Stimulated activated naive CD4-positive, alpha-beta T cell (primary cell): Measurements from ENCODE around the gene C4orf33.
"Not testable (repeated sequence)": the region's sequence is repeated elsewhere in the genome, so short reads cannot be mapped to it uniquely, and the experiment has no call there.

Experiments
- DNase-seq, 6 experiments: peaks; one replicate each; lab custom pipeline; 2025; lab: John Stamatoyannopoulos, UW

C4orf33 gene, protein sequence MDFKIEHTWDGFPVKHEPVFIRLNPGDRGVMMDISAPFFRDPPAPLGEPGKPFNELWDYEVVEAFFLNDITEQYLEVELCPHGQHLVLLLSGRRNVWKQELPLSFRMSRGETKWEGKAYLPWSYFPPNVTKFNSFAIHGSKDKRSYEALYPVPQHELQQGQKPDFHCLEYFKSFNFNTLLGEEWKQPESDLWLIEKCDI

DNA sequence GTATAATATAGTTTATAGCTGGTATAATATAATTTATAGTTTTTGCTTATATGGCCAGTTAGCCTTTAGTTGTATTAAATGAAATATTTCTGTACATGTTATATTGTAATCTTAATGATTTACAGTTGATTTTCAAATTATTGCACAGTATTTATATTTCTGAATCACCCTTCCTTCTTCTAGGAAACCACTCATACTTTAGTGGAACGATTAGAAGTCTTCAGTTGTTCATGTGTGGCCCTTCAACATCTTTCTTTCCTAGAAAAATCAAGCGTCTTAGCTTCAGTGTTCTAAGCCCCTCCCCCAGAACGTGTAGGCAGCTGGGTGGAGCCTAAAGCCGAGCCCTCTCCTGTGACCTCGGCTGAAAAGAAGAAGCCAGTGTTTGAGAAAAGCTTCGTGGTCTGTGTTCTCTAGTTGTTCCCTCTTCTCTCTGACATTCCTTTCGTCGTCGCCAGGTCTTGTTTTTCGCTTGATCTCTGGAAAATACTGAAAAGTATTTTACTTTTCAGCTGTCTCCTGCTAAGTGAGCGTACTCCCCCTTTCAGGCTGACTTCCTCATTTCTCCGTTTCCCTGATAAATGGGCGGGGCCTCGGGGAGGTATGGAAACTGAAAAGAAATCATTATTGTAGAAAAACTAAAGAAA, at the start of gene C4orf33:
Gene C4orf33, plus strand, starts transcription at position 342 of the 644 bp plus-strand sequence. CDS start 6,459 bp downstream, outside the sequence.
- peak; percentile 37 to 74 (median 62) for DNase-seq

DNA sequence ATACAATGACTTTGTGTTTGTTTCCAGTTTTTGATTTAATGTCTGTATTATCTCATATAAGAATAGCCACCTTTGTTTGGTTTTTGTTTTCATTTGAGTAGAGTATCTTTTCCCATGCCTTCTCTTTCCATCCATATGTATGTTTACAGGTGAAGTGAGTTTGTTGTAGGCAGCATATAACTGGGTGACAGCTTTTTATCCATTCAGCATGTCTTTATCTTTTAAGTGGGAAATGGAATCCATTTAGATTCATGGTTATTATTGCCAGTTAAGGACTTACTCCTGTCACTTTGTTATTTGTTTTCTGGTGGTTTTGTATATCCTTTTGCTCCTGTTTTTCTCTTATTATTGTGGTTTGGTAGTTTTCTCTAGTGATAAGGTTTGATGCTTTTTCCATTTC, 36.9 kb upstream of the C4orf33 start:
- DNase-seq: no peak

DNA sequence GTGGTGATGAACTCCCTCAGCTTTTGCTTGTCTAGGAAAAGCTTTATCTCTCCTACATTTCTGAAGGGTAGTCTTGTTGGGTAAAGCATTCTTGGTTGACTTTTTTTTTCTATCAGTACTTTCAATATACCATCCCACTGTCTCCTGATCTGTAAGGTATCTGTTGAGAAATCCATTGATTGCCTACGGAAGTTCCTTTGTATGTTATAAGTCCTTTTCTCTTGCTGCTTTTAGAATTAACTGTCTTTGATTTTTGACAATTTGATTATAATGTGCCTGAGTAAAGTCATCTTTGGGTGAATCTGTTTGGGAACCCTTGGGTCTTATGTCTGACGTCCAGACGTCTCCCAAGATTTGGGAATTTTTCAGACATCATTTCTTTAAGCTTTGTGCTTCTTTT, 33.4 kb upstream of the C4orf33 start:
- no peak for DNase-seq

DNA sequence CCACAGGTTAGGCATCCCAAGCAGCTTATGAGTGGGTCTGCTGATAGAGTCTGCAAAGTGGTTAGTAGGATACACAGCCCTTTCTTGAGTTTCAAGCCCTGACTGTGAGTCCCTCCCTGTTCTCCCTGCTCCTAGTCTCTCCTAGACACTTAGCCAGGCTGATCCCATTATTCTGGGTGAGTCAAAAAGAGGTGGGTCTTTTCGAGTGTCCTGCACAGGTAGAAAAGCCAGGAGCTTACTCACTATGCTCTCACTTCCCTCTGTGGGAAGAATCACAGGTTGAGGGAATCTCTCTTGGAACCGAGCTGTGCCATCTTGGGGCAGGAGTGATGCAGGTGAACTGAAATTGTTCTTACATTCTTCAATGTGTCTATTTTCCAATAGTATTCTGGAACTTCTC, 32.3 kb upstream of the C4orf33 start:
- no peak for DNase-seq

DNA sequence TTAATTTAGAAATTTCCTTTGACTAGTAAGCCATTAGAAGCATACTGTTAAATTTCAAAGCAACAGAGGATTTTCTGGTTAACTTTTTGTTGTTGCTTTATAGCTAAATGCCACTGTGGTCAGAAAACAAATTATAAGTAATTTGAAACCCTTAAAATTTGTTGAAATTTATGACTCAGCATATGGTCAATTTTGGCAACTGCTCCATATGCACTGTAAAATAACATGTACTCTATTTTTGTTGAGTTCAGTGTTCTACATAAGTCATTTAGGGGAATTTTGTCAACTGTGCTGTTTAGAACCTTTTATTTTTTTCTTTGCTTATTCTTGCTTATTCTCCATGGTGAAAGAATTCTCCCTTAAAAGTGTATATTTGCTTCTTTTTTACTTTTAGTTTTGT, 31.2 kb upstream of the C4orf33 start:
- DNase-seq: no peak

DNA sequence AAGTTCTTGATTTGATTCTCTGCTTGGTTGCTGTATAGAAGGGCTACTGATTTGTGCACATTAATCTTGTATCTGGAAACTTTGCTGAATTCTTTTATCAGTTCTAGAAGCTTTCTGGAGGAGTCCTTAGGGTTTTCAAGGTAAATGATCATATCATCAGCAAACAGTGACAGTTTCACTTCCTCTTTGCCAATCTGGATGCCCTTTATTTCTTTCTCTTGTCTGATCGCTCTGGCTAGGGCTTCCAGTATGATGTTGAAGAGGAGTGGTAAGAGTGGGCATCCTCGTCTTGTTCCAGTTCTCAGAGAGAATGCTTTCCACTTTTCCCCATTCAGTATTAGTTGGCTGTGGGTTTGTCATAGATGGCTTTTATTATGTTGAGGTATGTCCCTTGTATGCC, 26.4 kb upstream of the C4orf33 start:
- DNase-seq: not testable (repeated sequence)

DNA sequence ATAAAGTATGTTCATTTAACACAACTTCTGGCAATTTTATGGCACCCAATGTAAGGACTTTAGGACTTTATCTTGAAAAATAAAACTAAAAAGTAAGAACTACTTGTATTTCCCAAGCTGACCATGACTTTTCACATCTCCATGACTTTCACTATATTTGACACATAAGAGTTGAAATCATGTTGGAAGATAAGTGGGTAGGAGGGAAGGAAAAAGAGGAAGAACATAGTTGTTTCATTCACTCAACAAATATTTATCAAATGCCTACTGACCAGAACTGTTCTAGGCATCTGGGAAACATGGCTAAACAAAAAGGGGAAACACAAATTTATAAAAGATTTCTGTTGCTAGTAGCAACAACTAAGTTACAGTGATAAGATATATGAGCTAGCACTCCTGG, 18.6 kb upstream of the C4orf33 start:
- DNase-seq: no peak

DNA sequence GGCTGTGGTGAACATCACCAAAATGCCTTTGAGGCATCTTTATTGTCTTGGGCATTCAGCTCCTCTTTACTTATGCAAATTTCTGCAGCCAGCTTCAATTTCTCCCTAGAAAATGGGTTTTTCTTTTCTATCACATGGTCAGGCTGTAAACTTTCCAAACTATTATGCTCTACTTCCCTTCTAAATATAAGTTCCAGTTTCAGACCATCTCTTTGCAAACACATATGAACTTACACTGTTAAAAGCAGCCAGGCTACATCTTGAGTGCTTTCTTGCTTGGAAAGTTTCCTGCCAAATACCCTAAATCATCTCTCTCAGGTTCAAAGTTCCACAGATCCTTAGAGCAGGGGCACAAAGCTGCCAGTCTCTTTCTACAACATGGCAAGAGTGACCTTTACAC, 15.8 kb upstream of the C4orf33 start:
- DNase-seq: no peak

DNA sequence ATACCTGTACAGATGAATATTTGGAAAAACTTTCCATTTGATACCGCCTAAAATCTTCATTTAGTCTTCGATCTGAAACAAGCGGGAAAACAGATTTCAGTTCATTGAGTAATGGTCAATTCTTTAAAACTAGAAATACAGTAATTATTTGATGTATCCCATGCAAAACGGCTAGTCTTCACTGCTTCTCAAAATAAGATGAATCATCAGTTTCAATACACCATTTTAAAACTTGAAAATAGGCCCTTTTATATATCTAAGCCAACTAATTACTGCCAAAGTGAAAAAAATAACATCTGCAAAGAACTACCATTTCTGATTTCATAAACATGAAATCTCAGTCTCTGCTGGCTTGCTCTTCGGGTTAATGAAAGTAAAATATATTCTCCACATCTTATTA, 13.7 kb upstream of the C4orf33 start:
- DNase-seq: no peak

DNA sequence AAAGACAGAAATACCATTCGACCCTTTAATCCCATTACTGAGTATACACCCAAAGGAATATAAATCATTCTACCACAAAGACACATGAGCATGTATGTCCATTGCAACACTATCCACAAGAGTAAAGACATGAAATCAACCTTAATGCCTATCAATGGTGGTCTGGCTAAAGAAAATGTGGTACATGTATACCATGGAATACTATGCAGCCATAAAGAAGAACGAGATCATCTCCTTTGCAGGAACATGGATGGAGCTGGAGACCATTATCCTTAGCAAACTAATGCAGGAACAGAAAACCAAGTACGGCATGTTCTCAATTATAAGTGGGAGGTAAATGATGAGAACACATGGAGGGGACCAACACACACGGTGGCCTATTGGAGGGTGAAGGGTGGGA, 10.5 kb upstream of the C4orf33 start:
- DNase-seq: no peak

DNA sequence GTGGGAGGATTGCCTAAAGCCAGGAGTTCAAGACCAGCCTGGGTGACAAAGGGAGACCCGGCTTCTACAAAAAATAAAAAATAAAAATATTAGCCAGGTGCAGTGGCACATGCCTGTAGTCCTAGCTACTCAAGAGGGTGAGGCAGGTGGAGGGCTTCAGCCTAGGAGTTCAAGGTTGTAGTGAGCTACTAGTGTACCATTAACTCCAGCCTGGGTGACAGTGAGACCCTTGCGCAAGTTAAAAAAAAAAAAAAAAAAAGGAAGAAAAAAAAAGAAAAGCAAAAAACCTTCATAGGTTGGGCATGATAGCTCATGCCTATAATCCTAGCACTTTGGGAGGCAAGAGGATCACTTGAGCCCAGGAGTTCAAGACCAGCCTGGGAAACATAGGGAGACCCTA, 8.4 kb upstream of the C4orf33 start:
- no peak for DNase-seq

DNA sequence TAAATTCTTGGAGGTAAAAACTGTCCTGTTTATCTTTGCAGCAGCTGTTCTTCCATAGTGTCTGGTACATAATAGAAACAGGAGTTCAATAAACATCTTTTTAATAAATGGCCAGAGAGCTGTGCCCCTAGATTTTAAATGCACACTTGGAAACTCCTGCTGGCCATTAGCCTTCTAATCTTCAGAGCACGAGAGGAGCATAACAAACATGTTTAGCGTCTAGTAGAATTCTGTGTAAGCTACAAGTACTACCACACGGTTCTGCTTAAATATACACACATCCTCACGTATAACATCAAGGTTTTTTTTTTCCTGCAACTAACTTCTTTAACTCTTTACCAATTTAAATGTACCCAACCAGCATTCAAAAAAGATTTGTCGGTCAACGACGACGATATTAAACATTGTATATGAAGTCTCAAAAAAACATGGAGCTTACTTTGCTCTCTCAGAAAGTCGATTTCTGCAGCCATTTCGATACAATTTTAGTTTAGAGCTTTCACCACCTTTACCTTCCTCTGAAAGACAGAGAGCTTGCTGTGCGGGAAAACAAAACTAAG, 3.2 kb upstream of the C4orf33 start:
- no peak for DNase-seq

DNA sequence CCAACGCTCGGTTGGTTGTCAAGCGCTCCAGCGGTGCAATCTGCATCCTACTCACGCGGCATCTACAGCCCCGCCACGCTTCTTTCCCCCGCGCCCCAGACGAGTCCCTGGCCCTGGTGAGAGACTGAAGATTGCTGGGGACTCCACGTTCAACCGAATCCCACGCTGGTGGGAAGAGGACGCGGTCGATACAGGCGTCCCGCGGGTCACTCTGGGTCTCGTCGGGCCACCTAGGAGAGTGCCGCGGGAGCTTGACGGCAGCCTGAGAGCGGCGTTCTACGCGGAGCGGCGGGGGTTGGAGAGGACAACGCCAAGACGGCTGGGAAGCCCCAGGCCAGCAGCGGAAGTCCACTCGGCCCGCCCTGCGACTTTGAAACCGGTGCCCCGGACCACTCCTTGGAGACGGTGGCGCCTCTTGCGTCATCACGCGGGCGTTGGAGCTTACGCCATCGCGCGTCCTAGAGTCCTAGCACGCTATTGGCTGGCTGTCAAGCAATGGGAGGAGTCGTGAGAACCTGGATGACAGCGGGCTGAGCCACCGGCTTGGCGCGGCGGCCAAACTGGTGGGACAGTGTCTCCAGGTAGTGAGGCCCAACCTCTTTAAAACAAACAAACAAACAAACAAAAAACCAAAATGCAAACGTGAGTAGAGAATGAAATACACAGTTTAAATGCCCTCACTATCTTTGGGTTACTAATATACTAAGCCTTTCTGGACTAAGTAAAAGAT, 2.6 kb upstream of the C4orf33 start, which contains the start of gene SCLT1:
Gene SCLT1, minus strand, starts transcription at position 349 of the 730 bp plus-strand sequence. CDS start 436 bp downstream, outside the sequence.
- peak; percentile 88 to 96 (median 92) for DNase-seq

DNA sequence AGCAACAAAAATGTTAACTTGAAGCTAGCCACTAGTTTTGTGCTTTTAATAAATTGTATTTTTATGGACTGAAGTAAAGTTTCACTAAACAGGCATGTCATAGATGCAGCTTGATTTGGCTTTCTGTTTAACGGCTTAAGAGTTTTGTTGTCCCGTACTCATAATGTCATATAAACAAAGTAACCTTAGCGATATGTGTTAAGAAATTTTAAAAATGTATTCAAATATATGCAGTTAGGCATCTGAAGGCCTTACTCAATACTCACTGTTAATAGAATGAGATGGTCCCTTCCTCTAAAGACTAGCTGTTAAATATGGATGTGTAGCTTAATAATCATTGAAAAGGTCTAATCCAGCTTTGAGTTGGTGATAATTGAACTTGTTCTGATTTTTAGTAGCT, 1.6 kb upstream of the C4orf33 start:
- no peak for DNase-seq

DNA sequence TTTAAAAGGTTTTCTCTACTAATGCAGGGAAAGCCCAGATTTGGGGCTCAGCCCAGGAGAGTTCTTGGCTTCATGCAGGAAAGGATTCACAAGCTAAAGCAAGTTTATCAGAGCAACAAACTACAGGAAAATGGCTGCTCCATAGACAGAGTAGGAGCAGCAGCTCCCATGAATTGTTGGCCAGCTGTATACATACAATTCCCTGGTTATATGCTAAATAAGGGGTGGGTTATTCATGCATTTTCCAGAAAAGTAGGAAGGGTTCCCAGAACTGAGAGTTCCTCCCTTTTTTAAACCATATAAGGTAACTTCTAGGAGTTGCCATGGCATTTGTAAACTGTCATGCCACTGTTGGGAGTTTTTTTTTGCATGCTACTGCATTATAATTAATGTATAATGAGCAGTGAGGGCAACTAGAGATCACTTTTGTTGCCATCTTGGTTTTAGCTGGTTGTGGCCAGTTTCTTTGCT, 2.6 kb downstream of the C4orf33 start:
- no peak for DNase-seq

DNA sequence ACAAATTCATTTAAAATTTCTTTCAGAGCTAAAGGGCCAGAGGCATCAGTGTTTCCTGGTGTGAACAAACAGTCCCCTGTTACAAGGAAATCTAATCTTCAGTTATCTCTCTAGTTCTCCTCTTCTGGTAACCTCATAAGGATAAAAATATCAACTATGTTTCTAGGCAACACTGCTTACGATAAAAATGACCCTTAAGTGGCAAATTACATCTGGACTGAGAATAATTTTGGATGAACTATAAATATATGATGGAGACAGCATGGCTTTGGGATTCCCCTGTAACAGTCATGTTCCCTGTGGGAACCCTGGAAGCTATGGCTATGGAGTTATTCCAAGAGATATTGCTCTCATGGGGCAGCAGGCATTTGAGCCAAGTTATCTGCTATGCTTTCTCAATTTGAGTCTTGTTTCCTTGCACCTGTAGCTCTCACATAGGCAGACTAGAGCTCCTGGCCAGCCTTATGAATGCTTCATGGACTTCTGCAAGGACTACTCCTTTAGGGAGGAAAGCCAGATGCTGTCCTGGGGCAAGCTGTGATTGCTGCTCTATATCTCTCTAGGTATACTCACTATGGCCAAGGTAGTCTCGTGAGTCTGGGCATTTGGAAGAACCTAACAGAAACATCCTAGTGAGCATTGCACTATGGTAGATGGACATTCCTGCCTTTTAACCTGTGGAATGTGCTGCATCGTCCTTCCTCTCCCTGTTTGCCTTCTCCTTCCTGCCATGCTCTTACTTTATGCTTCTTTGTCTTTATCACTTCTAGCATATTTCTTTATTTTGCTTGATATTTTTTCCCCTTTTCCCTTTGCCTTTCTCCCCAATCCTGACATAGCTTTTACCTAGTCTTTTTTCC, 14.2 kb downstream of the C4orf33 start:
- DNase-seq: no peak

DNA sequence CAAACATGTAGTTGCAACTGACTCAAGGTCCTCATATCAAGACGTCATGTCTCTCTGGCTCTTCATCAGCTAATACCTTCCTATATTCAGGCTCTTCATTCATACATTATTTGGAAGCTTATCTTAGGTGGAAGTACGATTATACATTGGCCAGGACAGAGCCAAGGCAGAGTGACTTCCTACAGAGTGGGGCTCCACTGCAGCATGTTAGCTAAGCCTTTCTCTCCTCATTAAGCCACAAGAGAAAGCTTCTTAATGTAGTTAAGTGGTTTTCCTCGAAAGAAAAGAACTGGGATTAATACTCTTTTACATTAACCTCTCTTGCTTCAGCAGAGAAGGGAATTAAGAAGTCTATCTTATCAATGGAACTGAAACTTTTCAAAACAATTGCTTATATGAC, 15.0 kb downstream of the C4orf33 start:
- DNase-seq: no peak

DNA sequence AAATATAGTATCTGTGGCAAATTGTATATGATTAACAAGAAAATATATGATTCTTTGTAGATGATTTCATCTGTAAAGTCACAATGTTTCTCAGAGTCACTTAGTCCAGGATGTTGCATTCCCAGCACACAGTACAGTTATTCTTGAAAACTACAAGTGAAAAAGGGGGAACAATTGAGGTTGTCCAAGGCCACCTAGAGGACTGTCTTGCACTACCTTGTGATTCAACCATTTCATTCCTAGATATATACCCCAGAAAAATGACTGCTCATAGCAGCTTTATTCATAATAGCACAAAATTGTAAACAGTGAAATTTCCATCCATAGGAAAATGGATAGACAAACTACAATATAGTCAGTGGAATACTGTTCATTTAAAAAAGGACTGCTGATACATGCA, 16.0 kb downstream of the C4orf33 start:
- DNase-seq: no peak

DNA sequence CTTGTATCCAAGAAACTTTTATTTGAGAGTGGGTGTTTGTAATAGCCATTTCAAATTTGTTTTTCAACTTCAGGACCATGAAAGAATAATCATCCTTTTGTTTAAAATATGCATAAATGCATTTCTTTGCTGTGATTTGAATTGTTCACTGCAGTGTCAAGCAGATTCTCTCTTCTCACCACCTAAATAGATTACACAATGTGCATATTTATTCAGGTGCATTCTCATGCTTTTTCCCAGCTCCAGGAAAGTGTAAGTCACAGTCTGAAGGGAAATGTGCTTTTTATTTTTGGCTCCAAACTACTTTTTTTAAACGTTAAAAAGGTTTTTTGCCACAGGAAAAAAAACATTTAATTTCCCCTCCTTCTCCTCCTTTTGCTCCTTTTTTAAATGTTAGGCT, 17.5 kb downstream of the C4orf33 start:
- DNase-seq: no peak

DNA sequence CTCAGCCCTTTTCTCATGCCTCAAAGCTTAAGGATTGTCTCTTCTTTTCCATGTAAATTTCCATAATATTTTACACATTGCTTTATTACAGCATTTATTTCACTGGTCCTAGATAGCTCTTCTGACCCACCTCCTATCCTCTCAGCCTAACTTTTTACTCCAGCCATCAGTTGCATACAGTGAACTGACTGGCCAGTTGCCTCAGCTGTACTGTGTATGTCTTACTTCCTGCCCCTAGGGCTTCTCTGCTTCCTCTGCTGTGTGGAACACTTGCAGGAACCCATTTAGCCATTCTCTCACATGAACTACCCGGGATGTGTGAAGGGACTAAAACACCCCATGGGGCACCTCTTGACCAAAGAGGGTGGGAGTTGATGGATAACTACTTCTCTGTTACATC, 18.0 kb downstream of the C4orf33 start:
- DNase-seq: no peak

DNA sequence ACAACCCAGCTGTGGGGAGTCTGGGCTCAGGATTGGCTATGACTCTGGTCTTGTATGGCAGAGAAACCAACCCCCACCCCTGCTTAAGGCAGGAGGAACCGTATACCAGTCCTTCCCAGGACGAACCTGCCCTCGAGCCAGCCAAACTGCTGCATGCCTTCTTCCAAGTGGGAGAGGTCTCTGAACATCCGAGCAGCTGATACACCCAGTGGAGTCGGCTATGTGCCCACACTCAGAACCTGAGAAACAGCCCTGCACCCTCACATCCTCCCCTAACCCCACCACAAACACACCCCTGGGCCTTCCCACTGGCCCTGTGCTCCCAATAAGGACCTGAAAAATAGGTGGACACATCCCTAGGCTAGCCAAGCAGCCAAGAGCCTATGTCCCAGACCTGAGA, 21.8 kb downstream of the C4orf33 start:
- DNase-seq: no peak

DNA sequence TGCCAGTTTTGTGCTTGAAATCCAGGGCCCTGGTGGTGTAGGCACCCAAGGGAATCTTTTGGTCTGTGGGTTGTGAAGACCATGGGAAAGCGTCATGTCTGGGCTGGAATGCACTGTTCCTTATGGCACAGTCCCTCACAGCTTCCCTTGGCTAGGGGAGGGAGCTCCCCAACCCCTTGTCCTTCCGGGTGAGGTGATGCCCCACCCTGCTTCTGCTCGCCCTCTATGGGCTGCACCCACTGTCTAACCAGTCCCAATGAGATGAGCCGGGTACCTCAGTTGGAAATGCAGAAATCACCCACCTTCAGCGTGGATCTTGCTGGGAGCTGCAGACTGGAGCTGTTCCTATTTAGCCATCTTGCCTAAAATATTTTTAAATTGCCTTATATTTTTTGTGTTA, 30.7 kb downstream of the C4orf33 start:
- not testable (repeated sequence) for DNase-seq
